Measurements from ENCODE around the gene CCND1. TPM values are rescaled to one million over a fixed set of nuclear protein-coding genes. Genes with fewer than 3 reads are reported as not detected.

The CCND1 gene
- total RNA-seq, 1 experiment from 2014 or later: 2,517 TPM

DNA sequence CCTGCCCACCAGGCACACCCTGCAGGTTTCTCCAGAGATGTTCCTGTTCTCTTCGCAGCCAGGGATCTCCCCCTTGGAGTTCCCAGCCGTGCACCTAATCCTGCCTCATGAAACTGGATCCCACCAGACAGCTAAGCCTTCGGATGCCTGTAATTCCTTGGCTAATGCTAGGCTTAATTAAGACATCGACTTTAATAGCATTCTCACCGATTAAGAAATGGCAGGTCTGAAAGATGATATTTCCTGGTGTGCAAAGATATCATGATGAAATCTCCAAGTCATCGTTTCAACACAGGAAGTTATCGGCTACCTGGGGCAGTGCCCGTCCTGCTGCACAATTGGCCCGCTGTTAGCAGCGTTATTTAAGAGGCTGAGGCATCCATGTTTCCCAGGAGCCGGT lies 41.5 kb upstream of the CCND1 start:
- no peak overlapping the region for H3K4me3 ChIP-seq (ENCODE audit: low read depth, low read length, poor library complexity, severe bottlenecking)
- H3K4me1 ChIP-seq (ENCODE audit: insufficient read depth, low read length, poor library complexity, severe bottlenecking): peaks cover 44% of the 10 kb centered on the region
- DNase-seq (ENCODE audit: low spot score): peak; percentile 96
- intact Hi-C loops (cut with micrococcal nuclease; ENCODE audit: unreplicated experiment): no loop called here
- no peak for TF ChIP-seq EZH2 (IDR thresholded peaks at IDR 0.05; ENCODE audit: borderline replicate concordance, low read depth, low read length, poor library complexity, severe bottlenecking)
- TF ChIP-seq, protein P1, sequence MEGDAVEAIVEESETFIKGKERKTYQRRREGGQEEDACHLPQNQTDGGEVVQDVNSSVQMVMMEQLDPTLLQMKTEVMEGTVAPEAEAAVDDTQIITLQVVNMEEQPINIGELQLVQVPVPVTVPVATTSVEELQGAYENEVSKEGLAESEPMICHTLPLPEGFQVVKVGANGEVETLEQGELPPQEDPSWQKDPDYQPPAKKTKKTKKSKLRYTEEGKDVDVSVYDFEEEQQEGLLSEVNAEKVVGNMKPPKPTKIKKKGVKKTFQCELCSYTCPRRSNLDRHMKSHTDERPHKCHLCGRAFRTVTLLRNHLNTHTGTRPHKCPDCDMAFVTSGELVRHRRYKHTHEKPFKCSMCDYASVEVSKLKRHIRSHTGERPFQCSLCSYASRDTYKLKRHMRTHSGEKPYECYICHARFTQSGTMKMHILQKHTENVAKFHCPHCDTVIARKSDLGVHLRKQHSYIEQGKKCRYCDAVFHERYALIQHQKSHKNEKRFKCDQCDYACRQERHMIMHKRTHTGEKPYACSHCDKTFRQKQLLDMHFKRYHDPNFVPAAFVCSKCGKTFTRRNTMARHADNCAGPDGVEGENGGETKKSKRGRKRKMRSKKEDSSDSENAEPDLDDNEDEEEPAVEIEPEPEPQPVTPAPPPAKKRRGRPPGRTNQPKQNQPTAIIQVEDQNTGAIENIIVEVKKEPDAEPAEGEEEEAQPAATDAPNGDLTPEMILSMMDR (conservative IDR thresholded peaks at IDR 0.05; ENCODE audit: low read depth, low read length): 0 out of 2 replicates have a peak, but pooled peaks have one; percentile 15
- H3K27me3 ChIP-seq (replicated peaks; ENCODE audit: insufficient read depth, low read depth, low read length, poor library complexity): no peaks in the 10 kb centered on the region
- no peaks in the 10 kb centered on the region for H3K9me3 ChIP-seq (ENCODE audit: low read depth, low read length, poor library complexity, severe bottlenecking)
- no peaks in the 10 kb centered on the region for H3K36me3 ChIP-seq (ENCODE audit: insufficient read depth, low read length, poor library complexity, severe bottlenecking)
- ChIA-PET POLR2A (ENCODE audit: low non-redundant PET) (interaction anchor here (0.5 to 0.9 kb wide), 2 partner anchors 22 to 58 kb away, joined by 3 read pairs; no protein-coding TSS in a partner anchor), CTCF (no interaction called here)
- H3K27ac ChIP-seq (ENCODE audit: low read depth, low read length, poor library complexity, severe bottlenecking): peak overlapping the region; percentile 84
- BruUV-seq (replicated peaks): no TSS peak

DNA sequence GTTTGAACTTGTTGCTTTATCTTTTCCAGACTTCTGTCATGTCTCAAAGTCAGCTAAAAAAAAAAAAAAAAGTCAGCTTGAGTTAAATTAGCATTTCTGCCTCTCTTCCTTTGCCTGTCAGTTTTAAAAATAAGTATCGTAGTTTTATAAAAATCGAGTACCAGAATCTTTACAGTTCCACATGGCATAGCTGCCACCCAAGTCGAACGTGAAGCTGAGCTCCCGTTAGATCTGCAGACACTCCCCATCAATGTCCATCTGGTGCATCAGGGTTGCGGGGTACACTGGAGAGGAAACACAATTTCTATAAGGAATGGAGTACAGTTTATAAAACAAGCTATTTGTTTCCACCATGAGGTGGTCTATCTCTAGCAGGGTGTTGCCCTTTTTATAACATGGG lies 41.0 kb upstream of the CCND1 start:
- CTCF ChIA-PET: interaction anchor here (0.6 kb wide), 1 partner anchor 46 kb away, joined by 6 read pairs; no protein-coding TSS in a partner anchor
- intact Hi-C loops (cut with micrococcal nuclease; ENCODE audit: unreplicated experiment): no loop called here
- TSS peak; percentile 99 for BruUV-seq (replicated peaks)
- H3K36me3 ChIP-seq (ENCODE audit: insufficient read depth, low read length, poor library complexity, severe bottlenecking): no peaks in the 10 kb centered on the region
- H3K27me3 ChIP-seq (replicated peaks; ENCODE audit: insufficient read depth, low read depth, low read length, poor library complexity): no peaks in the 10 kb centered on the region
- peaks cover 44% of the 10 kb centered on the region for H3K4me1 ChIP-seq (ENCODE audit: insufficient read depth, low read length, poor library complexity, severe bottlenecking)
- H3K27ac ChIP-seq (ENCODE audit: low read depth, low read length, poor library complexity, severe bottlenecking): peak overlapping the region; percentile 84
- H3K9me3 ChIP-seq (ENCODE audit: low read depth, low read length, poor library complexity, severe bottlenecking): no peaks in the 10 kb centered on the region
- TF ChIP-seq, protein P1 (conservative IDR thresholded peaks at IDR 0.05; ENCODE audit: low read depth, low read length): no peak
- TF ChIP-seq EZH2 (IDR thresholded peaks at IDR 0.05; ENCODE audit: borderline replicate concordance, low read depth, low read length, poor library complexity, severe bottlenecking): no peak
- POLR2A ChIA-PET (ENCODE audit: low non-redundant PET): no interaction called here
- DNase-seq (ENCODE audit: low spot score): no peak
- no peak overlapping the region for H3K4me3 ChIP-seq (ENCODE audit: low read depth, low read length, poor library complexity, severe bottlenecking)

DNA sequence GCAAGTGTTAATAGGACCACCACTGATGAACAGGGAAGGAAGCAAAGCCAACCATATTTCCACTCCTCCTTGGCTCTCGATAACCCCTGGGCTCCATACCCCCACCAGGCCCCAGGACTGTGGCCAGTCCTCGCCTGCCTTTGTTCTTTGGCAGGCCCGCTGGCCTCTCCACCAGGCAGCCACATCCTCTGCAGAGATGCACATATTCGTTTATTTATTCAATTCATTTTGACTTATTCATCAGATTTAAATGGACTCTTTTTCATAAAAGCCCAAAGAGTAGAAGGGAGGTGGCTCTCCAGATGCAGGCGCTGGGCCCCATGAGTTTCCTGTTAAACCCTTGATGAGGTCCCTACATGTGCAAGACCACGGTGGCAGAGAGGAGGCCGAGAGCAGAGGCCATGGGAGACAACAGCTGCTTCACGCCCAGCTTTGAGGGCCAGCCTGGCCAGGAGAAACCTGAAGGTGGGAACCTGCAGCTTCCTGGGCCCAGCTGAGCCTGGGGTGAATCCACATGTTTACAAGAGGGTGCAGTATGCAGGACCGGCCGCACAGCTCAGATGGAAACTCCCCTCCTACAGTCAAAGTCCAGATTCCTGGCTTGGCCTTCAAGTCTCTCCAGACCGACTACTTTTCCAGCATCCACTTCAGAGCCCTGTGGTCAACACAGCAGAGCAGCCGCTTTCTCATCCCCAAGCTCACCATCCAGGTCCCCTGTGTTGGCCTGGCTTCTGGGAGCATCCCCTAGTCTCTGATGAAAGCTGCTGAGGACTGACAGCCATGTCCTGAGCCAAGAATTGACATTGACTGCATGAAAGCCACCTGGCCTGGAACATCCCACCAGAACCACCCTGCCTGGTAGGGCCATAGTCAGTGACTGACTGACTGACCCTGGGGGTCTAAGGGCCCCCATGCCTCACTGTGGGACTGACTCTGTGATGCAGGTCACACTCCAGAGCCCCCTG lies 39.7 kb upstream of the CCND1 start:
- H3K27me3 ChIP-seq (replicated peaks; ENCODE audit: insufficient read depth, low read depth, low read length, poor library complexity): no peaks in the 10 kb centered on the region
- peak overlapping the region; percentile 84 for H3K27ac ChIP-seq (ENCODE audit: low read depth, low read length, poor library complexity, severe bottlenecking)
- no TSS peak for BruUV-seq (replicated peaks)
- no peak for TF ChIP-seq EZH2 (IDR thresholded peaks at IDR 0.05; ENCODE audit: borderline replicate concordance, low read depth, low read length, poor library complexity, severe bottlenecking)
- TF ChIP-seq, protein P1 (conservative IDR thresholded peaks at IDR 0.05; ENCODE audit: low read depth, low read length): no peak
- H3K4me1 ChIP-seq (ENCODE audit: insufficient read depth, low read length, poor library complexity, severe bottlenecking): peaks cover 47% of the 10 kb centered on the region
- H3K4me3 ChIP-seq (ENCODE audit: low read depth, low read length, poor library complexity, severe bottlenecking): no peak overlapping the region
- H3K9me3 ChIP-seq (ENCODE audit: low read depth, low read length, poor library complexity, severe bottlenecking): no peaks in the 10 kb centered on the region
- intact Hi-C loops (cut with micrococcal nuclease; ENCODE audit: unreplicated experiment): no loop called here
- no peaks in the 10 kb centered on the region for H3K36me3 ChIP-seq (ENCODE audit: insufficient read depth, low read length, poor library complexity, severe bottlenecking)
- CTCF ChIA-PET: no interaction called here
- DNase-seq (ENCODE audit: low spot score): no peak
- POLR2A ChIA-PET (ENCODE audit: low non-redundant PET): interaction anchor here (0.6 kb wide), 1 partner anchor 53 kb away, joined by 11 read pairs; no protein-coding TSS in a partner anchor

All from A673 (cell line).